NCI-H524 treated with DMSO at 0.1 percent for 48 hours (cell line): ENCODE measurements around the gene KATNIP.
A peak's percentile ranks its signal among the peaks of the same experiment; 100 is the strongest.

Source experiments
- DNase-seq: peaks from one replicate; lab custom pipeline; 2025; lab: John Stamatoyannopoulos, UW

KATNIP gene

GRCh38 chr16:27585200-27585599 lies 35.3 kb downstream of the KATNIP start:
- DNase-seq, result no peak

GRCh38 chr16:27586711-27587110 lies 36.8 kb downstream of the KATNIP start:
- no peak for DNase-seq

GRCh38 chr16:27588057-27588456 lies 38.1 kb downstream of the KATNIP start:
- DNase-seq, result no peak

GRCh38 chr16:27591837-27592236 lies 41.9 kb downstream of the KATNIP start:
- no peak for DNase-seq

GRCh38 chr16:27595475-27595874 lies 45.5 kb downstream of the KATNIP start:
- DNase-seq, result no peak

- no peak for DNase-seq
These were observed 46.0 kb downstream of the KATNIP start for GRCh38 chr16:27595993-27596392.

GRCh38 chr16:27596411-27596810 lies 46.5 kb downstream of the KATNIP start:
- DNase-seq, result no peak

- DNase-seq, result no peak
These were observed 47.4 kb downstream of the KATNIP start for GRCh38 chr16:27597361-27597760.

GRCh38 chr16:27598220-27598619 lies 48.3 kb downstream of the KATNIP start:
- DNase-seq, result peak; percentile 42

- DNase-seq, result no peak
These were observed 49.1 kb downstream of the KATNIP start for GRCh38 chr16:27598931-27599565.

GRCh38 chr16:27599606-27600005 lies 49.7 kb downstream of the KATNIP start:
- no peak for DNase-seq
